ENCODE results near the gene RC3H2. TPM values are rescaled to one million over a fixed set of nuclear protein-coding genes. Genes with fewer than 3 reads are reported as not detected.

The RC3H2 gene
- total and polyA plus RNA-seq, 9 donors = 10.2 to 40.9 (median 31.7) TPM

DNA sequence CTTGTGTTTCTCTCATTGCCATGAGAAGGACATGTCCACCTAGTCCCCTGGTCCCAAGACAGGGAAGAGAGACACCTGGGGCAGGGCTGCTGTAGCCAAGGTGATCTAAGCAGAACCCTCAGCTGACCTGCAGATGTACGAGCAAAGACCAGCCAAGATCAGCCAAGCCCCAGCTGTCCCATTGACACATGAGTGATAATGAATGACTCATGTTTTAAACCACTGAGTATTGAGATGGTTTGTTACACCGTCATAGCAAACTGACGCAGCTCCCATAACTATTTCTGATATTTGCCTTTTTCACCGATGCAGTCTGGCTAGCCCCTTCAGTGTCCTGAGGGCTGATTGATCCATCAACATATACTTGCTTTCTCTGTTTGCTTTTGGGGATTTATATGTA is 98.5 kb downstream of the RC3H2 start:
- WGBS, 3 donors = 88 to 99% (median 92%) methylated on average over 4 of the region's 4 CpGs
- TF ChIP-seq, protein P1, sequence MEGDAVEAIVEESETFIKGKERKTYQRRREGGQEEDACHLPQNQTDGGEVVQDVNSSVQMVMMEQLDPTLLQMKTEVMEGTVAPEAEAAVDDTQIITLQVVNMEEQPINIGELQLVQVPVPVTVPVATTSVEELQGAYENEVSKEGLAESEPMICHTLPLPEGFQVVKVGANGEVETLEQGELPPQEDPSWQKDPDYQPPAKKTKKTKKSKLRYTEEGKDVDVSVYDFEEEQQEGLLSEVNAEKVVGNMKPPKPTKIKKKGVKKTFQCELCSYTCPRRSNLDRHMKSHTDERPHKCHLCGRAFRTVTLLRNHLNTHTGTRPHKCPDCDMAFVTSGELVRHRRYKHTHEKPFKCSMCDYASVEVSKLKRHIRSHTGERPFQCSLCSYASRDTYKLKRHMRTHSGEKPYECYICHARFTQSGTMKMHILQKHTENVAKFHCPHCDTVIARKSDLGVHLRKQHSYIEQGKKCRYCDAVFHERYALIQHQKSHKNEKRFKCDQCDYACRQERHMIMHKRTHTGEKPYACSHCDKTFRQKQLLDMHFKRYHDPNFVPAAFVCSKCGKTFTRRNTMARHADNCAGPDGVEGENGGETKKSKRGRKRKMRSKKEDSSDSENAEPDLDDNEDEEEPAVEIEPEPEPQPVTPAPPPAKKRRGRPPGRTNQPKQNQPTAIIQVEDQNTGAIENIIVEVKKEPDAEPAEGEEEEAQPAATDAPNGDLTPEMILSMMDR (IDR thresholded peaks at IDR 0.05) = no peak
- TF ChIP-seq EP300 (IDR thresholded peaks at IDR 0.05) (no peak), POLR2A (IDR thresholded peaks at IDR 0.05) (no peak)
- intact Hi-C loops (cut with DNase I) = loop anchor here in 2 of 4 donors (10.0 kb wide), 3 partner anchors 332 to 682 kb away; partner anchors contain the start of gene OR1J1 (in 1 of the 2)

DNA sequence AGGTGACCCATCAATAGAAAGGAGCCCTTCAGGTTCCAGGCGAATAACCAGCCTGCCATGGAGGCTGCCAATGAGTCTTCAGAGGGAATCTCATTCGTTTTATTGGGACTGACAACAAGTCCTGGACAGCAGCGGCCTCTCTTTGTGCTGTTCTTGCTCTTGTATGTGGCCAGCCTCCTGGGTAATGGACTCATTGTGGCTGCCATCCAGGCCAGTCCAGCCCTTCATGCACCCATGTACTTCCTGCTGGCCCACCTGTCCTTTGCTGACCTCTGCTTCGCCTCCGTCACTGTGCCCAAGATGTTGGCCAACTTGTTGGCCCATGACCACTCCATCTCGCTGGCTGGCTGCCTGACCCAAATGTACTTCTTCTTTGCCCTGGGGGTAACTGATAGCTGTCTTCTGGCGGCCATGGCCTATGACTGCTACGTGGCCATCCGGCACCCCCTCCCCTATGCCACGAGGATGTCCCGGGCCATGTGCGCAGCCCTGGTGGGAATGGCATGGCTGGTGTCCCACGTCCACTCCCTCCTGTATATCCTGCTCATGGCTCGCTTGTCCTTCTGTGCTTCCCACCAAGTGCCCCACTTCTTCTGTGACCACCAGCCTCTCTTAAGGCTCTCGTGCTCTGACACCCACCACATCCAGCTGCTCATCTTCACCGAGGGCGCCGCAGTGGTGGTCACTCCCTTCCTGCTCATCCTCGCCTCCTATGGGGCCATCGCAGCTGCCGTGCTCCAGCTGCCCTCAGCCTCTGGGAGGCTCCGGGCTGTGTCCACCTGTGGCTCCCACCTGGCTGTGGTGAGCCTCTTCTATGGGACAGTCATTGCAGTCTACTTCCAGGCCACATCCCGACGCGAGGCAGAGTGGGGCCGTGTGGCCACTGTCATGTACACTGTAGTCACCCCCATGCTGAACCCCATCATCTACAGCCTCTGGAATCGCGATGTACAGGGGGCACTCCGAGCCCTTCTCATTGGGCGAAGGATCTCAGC is 104.8 kb downstream of the RC3H2 start, which contains the start of gene OR1K1:
OR1K1 (plus strand) TSS at position 58 of the 995 bp plus-strand sequence; CDS start at position 58, 0 bp downstream.
- Histone ChIP-seq H3K27ac (no peak within 1 kb of the TSS), H3K9me3 (no peaks in the 10 kb centered on the region), H3K4me1 (ENCODE audit: insufficient read depth) (no peaks in the 10 kb centered on the region), H3K27me3 (no peaks in the 10 kb centered on the region), H3K4me3 (no peak within 1 kb of the TSS), H3K36me3 (no peaks in the 10 kb centered on the region)
- intact Hi-C loops (cut with DNase I) = loop anchor here in 3 of 4 donors (5.0 to 10.0 kb wide), 4 partner anchors 326 to 676 kb away; partner anchors contain the start of gene OR1J1 (in 1 of the 3)
- TF ChIP-seq, protein P1 (IDR thresholded peaks at IDR 0.05) = no peak
- TF ChIP-seq POLR2A (IDR thresholded peaks at IDR 0.05) (no peak), EP300 (IDR thresholded peaks at IDR 0.05) (no peak)
- no peak for DNase-seq
- 93% methylated on average over 30 of the region's 30 CpGs for WGBS, 3 donors

More for the DNA sequence above, 98.5 kb downstream of the RC3H2 start:
- no peaks in the 10 kb centered on the region for H3K36me3 ChIP-seq
- no peaks in the 10 kb centered on the region for H3K4me1 ChIP-seq (ENCODE audit: insufficient read depth)
- H3K27me3 ChIP-seq = no peaks in the 10 kb centered on the region
- no peak overlapping the region for H3K4me3 ChIP-seq
- H3K27ac ChIP-seq = no peak overlapping the region
- DNase-seq = no peak
- H3K9me3 ChIP-seq = no peaks in the 10 kb centered on the region

- Histone ChIP-seq H3K27ac (no peak overlapping the region), H3K36me3 (no peaks in the 10 kb centered on the region), H3K4me1 (ENCODE audit: insufficient read depth) (no peaks in the 10 kb centered on the region), H3K4me3 (no peak overlapping the region), H3K9me3 (no peaks in the 10 kb centered on the region), H3K27me3 (no peaks in the 10 kb centered on the region)
- whole genome bisulfite sequencing, 3 donors = 81 to 84% (median 83%) methylated on average over 6 of the region's 6 CpGs
- TF ChIP-seq, protein P1 (IDR thresholded peaks at IDR 0.05) = no peak
- TF ChIP-seq POLR2A (IDR thresholded peaks at IDR 0.05) = no peak
- intact Hi-C loops (cut with DNase I) = loop anchor here in 1 of 4 donors (10.0 kb wide), 1 partner anchor 333 kb away; no protein-coding TSS in a partner anchor
- DNase-seq = no peak
Measured at GRCh38 chr9:122797316-122798063, 107.7 kb downstream of the RC3H2 start.

Small RNA genes lying within 50 kb of the gene (small RNA-seq; reads per million reads assigned to genes)
- gene RNY1P15 = not detected
- 1,405 reads per million, percentile 97 among the genes with 10 or more reads in this experiment for gene SNORD90

Other genes with a start within 250 kb of the RC3H2 start
- not detected for gene OR1B1, start 247.7 kb downstream of the RC3H2 start, total RNA-seq
- not detected for gene OR1B1, start 247.7 kb downstream of the RC3H2 start, polyA plus RNA-seq
- not detected for gene OR1L1, start 243.6 kb downstream of the RC3H2 start, total RNA-seq
- gene OR1L1, start 243.6 kb downstream of the RC3H2 start, polyA plus RNA-seq = not detected
- not detected for gene OR1L3, start 230.2 kb downstream of the RC3H2 start, total RNA-seq
- not detected for gene OR1L3, start 230.2 kb downstream of the RC3H2 start, polyA plus RNA-seq
- not detected for gene OR1L4, start 181.4 kb downstream of the RC3H2 start, total RNA-seq
- gene OR1L4, start 181.4 kb downstream of the RC3H2 start, polyA plus RNA-seq = not detected
- gene OR1L6, start 163.1 kb downstream of the RC3H2 start, total RNA-seq = not detected
- gene OR1L6, start 163.1 kb downstream of the RC3H2 start, polyA plus RNA-seq = not detected
- not detected for gene OR5C1, start 116.4 kb downstream of the RC3H2 start, total RNA-seq
- gene OR5C1, start 116.4 kb downstream of the RC3H2 start, polyA plus RNA-seq = not detected
- not detected for gene OR1K1, start 105.2 kb downstream of the RC3H2 start, total RNA-seq
- gene OR1K1, start 105.2 kb downstream of the RC3H2 start, polyA plus RNA-seq = not detected
- 10 to 100 TPM; 12.0 to 19.0 (median 16.5) TPM for gene PDCL, start 76.8 kb downstream of the RC3H2 start, total RNA-seq
- 10 to 100 TPM in 1 of 2 donors, 1 to 10 TPM in 1; 9.2 to 12.2 TPM for gene PDCL, start 76.8 kb downstream of the RC3H2 start, polyA plus RNA-seq
- gene ZBTB6, start 8.0 kb upstream of the RC3H2 start, total RNA-seq = 10 to 100 TPM in 4 of 7 donors, 1 to 10 TPM in 3; 6.8 to 13.8 (median 10.0) TPM
- gene ZBTB6, start 8.0 kb upstream of the RC3H2 start, polyA plus RNA-seq = 1 to 10 TPM; 5.3 to 6.8 TPM
- 10 to 100 TPM in 6 of 7 donors, 1 to 10 TPM in 1; 6.0 to 15.4 (median 11.8) TPM for gene ZBTB26, start 26.2 kb upstream of the RC3H2 start, total RNA-seq
- gene ZBTB26, start 26.2 kb upstream of the RC3H2 start, polyA plus RNA-seq = 10 to 100 TPM in 1 of 2 donors, 1 to 10 TPM in 1; 7.7 to 10.3 TPM
- gene RABGAP1, start 35.7 kb upstream of the RC3H2 start, total RNA-seq = 10 to 100 TPM; 39.3 to 64.8 (median 60.4) TPM
- 10 to 100 TPM; 27.1 to 41.1 TPM for gene RABGAP1, start 35.7 kb upstream of the RC3H2 start, polyA plus RNA-seq
- 1 to 10 TPM in 5 of 7 donors, not detected in 2; 1.4 to 2.4 (median 1.9) TPM for gene GPR21, start 128.3 kb upstream of the RC3H2 start, total RNA-seq
- gene GPR21, start 128.3 kb upstream of the RC3H2 start, polyA plus RNA-seq = under 1 TPM; 0.39 to 0.60 TPM